ENCODE results near the gene RNF223.

DNA sequence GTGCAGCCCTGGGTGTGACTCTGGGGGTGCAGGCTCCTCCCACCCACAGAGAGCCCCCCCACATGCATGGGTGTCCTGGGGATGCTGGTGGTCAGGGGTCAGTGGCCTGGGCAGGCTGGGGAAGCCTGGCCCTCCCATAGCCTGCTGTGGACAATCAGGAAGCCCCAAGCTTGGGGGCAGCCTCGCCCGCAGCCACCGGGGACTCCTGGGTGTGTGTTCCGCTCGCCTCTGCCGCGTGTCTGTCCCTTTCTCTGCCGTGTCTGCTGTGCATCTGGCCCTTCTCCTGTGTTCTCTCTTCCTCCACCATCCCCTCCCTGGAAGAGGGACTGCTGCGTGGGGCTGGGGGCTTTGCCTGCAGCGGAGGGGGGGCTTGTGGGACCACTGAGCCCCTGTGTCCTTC, 31.3 kb downstream of the RNF223 start:
- TF ChIP-seq CEBPB (IDR thresholded peaks at IDR 0.05) (no peak), CTCF (IDR thresholded peaks at IDR 0.05) (no peak), USF2 (IDR thresholded peaks at IDR 0.05) (no peak), SMC3 (IDR thresholded peaks at IDR 0.05) (no peak), JUN (IDR thresholded peaks at IDR 0.05) (no peak), POLR2AphosphoS2 (conservative IDR thresholded peaks at IDR 0.05; ENCODE audit: low read length) (no peak), EP300 (IDR thresholded peaks at IDR 0.05) (no peak)
- TF ChIP-seq, protein P1, sequence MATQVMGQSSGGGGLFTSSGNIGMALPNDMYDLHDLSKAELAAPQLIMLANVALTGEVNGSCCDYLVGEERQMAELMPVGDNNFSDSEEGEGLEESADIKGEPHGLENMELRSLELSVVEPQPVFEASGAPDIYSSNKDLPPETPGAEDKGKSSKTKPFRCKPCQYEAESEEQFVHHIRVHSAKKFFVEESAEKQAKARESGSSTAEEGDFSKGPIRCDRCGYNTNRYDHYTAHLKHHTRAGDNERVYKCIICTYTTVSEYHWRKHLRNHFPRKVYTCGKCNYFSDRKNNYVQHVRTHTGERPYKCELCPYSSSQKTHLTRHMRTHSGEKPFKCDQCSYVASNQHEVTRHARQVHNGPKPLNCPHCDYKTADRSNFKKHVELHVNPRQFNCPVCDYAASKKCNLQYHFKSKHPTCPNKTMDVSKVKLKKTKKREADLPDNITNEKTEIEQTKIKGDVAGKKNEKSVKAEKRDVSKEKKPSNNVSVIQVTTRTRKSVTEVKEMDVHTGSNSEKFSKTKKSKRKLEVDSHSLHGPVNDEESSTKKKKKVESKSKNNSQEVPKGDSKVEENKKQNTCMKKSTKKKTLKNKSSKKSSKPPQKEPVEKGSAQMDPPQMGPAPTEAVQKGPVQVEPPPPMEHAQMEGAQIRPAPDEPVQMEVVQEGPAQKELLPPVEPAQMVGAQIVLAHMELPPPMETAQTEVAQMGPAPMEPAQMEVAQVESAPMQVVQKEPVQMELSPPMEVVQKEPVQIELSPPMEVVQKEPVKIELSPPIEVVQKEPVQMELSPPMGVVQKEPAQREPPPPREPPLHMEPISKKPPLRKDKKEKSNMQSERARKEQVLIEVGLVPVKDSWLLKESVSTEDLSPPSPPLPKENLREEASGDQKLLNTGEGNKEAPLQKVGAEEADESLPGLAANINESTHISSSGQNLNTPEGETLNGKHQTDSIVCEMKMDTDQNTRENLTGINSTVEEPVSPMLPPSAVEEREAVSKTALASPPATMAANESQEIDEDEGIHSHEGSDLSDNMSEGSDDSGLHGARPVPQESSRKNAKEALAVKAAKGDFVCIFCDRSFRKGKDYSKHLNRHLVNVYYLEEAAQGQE (IDR thresholded peaks at IDR 0.05) = no peak
- TF ChIP-seq, protein P2, sequence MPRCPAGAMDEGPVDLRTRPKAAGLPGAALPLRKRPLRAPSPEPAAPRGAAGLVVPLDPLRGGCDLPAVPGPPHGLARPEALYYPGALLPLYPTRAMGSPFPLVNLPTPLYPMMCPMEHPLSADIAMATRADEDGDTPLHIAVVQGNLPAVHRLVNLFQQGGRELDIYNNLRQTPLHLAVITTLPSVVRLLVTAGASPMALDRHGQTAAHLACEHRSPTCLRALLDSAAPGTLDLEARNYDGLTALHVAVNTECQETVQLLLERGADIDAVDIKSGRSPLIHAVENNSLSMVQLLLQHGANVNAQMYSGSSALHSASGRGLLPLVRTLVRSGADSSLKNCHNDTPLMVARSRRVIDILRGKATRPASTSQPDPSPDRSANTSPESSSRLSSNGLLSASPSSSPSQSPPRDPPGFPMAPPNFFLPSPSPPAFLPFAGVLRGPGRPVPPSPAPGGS (IDR thresholded peaks at IDR 0.05) = no peak
